ENCODE data around the gene NEDD4. TPM values are rescaled to one million over a fixed set of nuclear protein-coding genes. Genes with fewer than 3 reads are reported as not detected.

Gene NEDD4
- polyA plus RNA-seq, 1 donor from 2014 or later, result 1.6 TPM

GRCh38 chr15:55778932-55779331 lies 214.5 kb downstream of the NEDD4 start:
- H3K79me2 ChIP-seq (replicated peaks; ENCODE audit: insufficient read depth, low read length), result no peaks in the 10 kb centered on the region
- no peaks in the 10 kb centered on the region for H3F3A ChIP-seq (ENCODE audit: insufficient read depth, low read length, poor library complexity, severe bottlenecking)
- no peak overlapping the region for H3K27ac ChIP-seq (ENCODE audit: low read length)
- H3K27me3 ChIP-seq (ENCODE audit: insufficient read depth, low read depth, low read length), result no peaks in the 10 kb centered on the region
- no peak overlapping the region for H3K4me3 ChIP-seq (ENCODE audit: low read length)
- H4K20me1 ChIP-seq (ENCODE audit: insufficient read depth), result no peaks in the 10 kb centered on the region
- H2AFZ ChIP-seq (ENCODE audit: low read depth, low read length), result no peak overlapping the region
- no peak overlapping the region for H3K9ac ChIP-seq (ENCODE audit: low read length)
- H3K36me3 ChIP-seq (ENCODE audit: insufficient read depth, low read length), result no peaks in the 10 kb centered on the region
- H3K9me3 ChIP-seq (ENCODE audit: low read length), result no peaks in the 10 kb centered on the region
- no peaks in the 10 kb centered on the region for H3K9me2 ChIP-seq (ENCODE audit: insufficient read depth, low read length)
- no peak for TF ChIP-seq RAD21 (conservative IDR thresholded peaks at IDR 0.05)
- no peak for TF ChIP-seq CTCF (IDR thresholded peaks at IDR 0.05; ENCODE audit: poor library complexity, severe bottlenecking)
- no peak for TF ChIP-seq EP300 (conservative IDR thresholded peaks at IDR 0.05; ENCODE audit: poor library complexity, severe bottlenecking)
- no peak for TF ChIP-seq POLR2AphosphoS5 (IDR thresholded peaks at IDR 0.05)
- TF ChIP-seq TAF1 (IDR thresholded peaks at IDR 0.05; ENCODE audit: low read depth), result no peak
- no peak for TF ChIP-seq MXI1 (conservative IDR thresholded peaks at IDR 0.05; ENCODE audit: poor library complexity, severe bottlenecking)
- TF ChIP-seq EZH2 (IDR thresholded peaks at IDR 0.05; ENCODE audit: borderline replicate concordance, insufficient read depth, low read length, poor library complexity, severe bottlenecking), result no peak
- TF ChIP-seq, protein P1, sequence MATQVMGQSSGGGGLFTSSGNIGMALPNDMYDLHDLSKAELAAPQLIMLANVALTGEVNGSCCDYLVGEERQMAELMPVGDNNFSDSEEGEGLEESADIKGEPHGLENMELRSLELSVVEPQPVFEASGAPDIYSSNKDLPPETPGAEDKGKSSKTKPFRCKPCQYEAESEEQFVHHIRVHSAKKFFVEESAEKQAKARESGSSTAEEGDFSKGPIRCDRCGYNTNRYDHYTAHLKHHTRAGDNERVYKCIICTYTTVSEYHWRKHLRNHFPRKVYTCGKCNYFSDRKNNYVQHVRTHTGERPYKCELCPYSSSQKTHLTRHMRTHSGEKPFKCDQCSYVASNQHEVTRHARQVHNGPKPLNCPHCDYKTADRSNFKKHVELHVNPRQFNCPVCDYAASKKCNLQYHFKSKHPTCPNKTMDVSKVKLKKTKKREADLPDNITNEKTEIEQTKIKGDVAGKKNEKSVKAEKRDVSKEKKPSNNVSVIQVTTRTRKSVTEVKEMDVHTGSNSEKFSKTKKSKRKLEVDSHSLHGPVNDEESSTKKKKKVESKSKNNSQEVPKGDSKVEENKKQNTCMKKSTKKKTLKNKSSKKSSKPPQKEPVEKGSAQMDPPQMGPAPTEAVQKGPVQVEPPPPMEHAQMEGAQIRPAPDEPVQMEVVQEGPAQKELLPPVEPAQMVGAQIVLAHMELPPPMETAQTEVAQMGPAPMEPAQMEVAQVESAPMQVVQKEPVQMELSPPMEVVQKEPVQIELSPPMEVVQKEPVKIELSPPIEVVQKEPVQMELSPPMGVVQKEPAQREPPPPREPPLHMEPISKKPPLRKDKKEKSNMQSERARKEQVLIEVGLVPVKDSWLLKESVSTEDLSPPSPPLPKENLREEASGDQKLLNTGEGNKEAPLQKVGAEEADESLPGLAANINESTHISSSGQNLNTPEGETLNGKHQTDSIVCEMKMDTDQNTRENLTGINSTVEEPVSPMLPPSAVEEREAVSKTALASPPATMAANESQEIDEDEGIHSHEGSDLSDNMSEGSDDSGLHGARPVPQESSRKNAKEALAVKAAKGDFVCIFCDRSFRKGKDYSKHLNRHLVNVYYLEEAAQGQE (IDR thresholded peaks at IDR 0.05; ENCODE audit: borderline replicate concordance), result no peak
- no peak for TF ChIP-seq SMC3 (conservative IDR thresholded peaks at IDR 0.05; ENCODE audit: poor library complexity)
- H3K4me2 ChIP-seq (ENCODE audit: low read length), result no peak overlapping the region

Small RNA genes within 50 kb of the gene (small RNA-seq; reads per million reads assigned to genes)
- gene RN7SL568P, result 0 reads per million in 3 experiments

Measured in neural cell (in vitro differentiated cells).